ENCODE data around the gene LRRC52.

DNA sequence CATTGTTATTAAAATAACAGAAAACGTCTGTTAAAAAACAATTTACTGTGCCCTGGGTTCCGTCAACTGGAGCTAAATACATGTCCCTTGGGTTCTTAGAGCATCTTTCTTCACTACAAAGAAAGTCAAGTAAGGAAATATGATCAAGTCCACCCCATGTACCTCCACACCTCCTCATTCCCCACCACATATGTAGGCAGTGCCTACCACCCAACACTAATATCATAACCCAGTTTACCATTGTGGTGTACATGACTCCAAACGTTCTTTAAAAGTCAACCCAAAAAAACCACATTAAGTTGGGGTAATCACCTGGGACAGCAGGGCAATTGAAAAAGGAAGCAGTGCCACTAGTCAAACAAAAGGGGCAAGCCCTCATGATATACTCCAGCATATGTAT is 7.8 kb upstream of the LRRC52 start:
- TF ChIP-seq POLR2AphosphoS5 (IDR thresholded peaks at IDR 0.05) (no peak), POLR2A (IDR thresholded peaks at IDR 0.05) (no peak), EP300 (IDR thresholded peaks at IDR 0.05; ENCODE audit: low read depth) (no peak)
- TF ChIP-seq, protein P1, sequence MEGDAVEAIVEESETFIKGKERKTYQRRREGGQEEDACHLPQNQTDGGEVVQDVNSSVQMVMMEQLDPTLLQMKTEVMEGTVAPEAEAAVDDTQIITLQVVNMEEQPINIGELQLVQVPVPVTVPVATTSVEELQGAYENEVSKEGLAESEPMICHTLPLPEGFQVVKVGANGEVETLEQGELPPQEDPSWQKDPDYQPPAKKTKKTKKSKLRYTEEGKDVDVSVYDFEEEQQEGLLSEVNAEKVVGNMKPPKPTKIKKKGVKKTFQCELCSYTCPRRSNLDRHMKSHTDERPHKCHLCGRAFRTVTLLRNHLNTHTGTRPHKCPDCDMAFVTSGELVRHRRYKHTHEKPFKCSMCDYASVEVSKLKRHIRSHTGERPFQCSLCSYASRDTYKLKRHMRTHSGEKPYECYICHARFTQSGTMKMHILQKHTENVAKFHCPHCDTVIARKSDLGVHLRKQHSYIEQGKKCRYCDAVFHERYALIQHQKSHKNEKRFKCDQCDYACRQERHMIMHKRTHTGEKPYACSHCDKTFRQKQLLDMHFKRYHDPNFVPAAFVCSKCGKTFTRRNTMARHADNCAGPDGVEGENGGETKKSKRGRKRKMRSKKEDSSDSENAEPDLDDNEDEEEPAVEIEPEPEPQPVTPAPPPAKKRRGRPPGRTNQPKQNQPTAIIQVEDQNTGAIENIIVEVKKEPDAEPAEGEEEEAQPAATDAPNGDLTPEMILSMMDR (IDR thresholded peaks at IDR 0.05), result no peak

Measured in transverse colon (tissue), 4 donors.